ENCODE measurements around the gene EGFR. TPM values are rescaled to one million over a fixed set of nuclear protein-coding genes. Genes with fewer than 3 reads are reported as not detected.

The EGFR gene
- total and polyA plus RNA-seq, 2 donors (not counting 1 experiment from before 2014, with no cell fraction given): 55.3 to 62.8 TPM

DNA sequence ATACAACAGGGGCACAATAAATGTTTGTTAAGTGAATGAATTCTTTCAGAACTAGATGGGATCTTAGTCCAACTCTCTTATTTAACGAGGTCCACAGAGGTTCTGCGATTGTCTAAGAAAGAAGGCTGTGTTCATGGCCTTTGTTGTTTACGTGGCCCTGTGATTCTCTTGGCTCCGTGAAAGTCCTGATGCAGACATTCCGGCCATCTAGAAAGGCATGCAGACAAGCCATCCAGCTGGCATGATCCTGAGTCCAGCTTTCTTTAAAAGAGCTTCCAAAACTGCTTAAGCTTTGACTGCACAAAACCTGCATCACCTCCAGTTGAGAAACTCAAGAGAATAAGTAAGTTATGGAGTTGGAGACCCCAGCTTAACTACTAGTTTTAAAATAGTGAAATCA lies 26.0 kb downstream of the EGFR start:
- H3K4me3 ChIP-seq (replicated peaks in 1 of 4; ENCODE audit: control extremely low read depth in 1 of 4, insufficient read depth in 1 of 4, low read depth in 3 of 4, low read length in 4 of 4): no peak overlapping the region
- H3K9me3 ChIP-seq (ENCODE audit: control insufficient read depth, insufficient read depth, low read depth, low read length): no peaks in the 10 kb centered on the region
- H3K9ac ChIP-seq (ENCODE audit: insufficient read depth, low read length): no peak overlapping the region
- peaks cover 95% of the 10 kb centered on the region for H3K79me2 ChIP-seq (ENCODE audit: control insufficient read depth, insufficient read depth, low read length)
- peak in 1 of 2 donors; percentile 60 for DNase-seq (ENCODE audit: low read depth in 2 of 2)
- peaks cover 6% of the 10 kb centered on the region for H3K4me1 ChIP-seq (ENCODE audit: control insufficient read depth, extremely low read depth, insufficient read depth, low read length)
- H2AFZ ChIP-seq (ENCODE audit: low read length): no peak overlapping the region
- H3K27ac ChIP-seq (ENCODE audit: insufficient read depth, low read length): no peak overlapping the region
- H4K20me1 ChIP-seq (ENCODE audit: control insufficient read depth, extremely low read depth, insufficient read depth, low read length): peaks cover 2% of the 10 kb centered on the region
- no peaks in the 10 kb centered on the region for H3K36me3 ChIP-seq (ENCODE audit: control insufficient read depth, insufficient read depth, low read length)
- no peaks in the 10 kb centered on the region for H3K27me3 ChIP-seq (ENCODE audit: control insufficient read depth, insufficient read depth, low read length)
- H3K4me2 ChIP-seq (ENCODE audit: extremely low read depth, insufficient read depth, low read length): no peak overlapping the region
- no peak for TF ChIP-seq EZH2 (IDR thresholded peaks at IDR 0.05; ENCODE audit: low read length, missing control alignments)
- TF ChIP-seq, protein P1, sequence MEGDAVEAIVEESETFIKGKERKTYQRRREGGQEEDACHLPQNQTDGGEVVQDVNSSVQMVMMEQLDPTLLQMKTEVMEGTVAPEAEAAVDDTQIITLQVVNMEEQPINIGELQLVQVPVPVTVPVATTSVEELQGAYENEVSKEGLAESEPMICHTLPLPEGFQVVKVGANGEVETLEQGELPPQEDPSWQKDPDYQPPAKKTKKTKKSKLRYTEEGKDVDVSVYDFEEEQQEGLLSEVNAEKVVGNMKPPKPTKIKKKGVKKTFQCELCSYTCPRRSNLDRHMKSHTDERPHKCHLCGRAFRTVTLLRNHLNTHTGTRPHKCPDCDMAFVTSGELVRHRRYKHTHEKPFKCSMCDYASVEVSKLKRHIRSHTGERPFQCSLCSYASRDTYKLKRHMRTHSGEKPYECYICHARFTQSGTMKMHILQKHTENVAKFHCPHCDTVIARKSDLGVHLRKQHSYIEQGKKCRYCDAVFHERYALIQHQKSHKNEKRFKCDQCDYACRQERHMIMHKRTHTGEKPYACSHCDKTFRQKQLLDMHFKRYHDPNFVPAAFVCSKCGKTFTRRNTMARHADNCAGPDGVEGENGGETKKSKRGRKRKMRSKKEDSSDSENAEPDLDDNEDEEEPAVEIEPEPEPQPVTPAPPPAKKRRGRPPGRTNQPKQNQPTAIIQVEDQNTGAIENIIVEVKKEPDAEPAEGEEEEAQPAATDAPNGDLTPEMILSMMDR (conservative IDR thresholded peaks at IDR 0.05 in 1 of 2, IDR thresholded peaks at IDR 0.05 in 1 of 2; ENCODE audit: low read depth in 1 of 2, low read length in 2 of 2): no peak

DNA sequence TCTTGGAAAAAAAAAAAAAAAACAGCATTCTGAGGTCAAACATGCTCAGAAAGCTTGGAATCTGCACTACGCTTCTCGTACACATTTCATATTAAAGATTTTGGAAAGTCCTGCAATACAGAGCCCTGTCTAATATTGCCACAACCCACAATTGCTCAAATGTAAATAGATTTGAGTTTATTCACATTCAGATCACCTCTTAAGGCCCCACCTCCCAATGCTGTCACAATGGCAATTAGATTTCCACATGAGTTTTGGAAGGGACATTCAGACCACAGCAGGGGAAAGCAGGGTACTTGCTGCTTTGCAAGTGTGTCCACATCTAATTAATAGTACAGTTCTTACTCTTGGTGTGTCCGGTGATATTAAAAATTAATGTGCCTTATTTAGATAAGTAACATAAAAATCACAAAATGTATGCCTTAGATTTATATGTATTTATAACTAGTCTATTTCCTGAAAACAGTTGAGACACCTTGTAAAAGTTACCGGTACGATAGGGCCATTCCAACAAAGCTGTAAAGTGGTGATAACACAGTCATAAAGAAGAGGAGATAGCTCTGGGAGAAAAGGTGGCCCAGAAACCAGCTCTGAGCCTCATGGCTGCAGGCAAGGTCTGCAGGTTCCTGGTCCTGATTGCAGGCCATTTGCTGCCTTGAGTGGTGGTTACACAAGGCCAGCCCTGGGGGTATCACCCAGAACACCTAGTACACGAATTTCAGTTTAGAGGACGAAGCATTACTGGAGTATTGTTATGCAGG lies 27.9 kb downstream of the EGFR start:
- Histone ChIP-seq H3K36me3 (ENCODE audit: control insufficient read depth, insufficient read depth, low read length) (no peaks in the 10 kb centered on the region), H3K4me2 (ENCODE audit: extremely low read depth, insufficient read depth, low read length) (no peak overlapping the region), H3K9ac (ENCODE audit: insufficient read depth, low read length) (no peak overlapping the region), H3K9me3 (ENCODE audit: control insufficient read depth, insufficient read depth, low read depth, low read length) (no peaks in the 10 kb centered on the region), H4K20me1 (ENCODE audit: control insufficient read depth, extremely low read depth, insufficient read depth, low read length) (peaks cover 2% of the 10 kb centered on the region), H2AFZ (ENCODE audit: low read length) (no peak overlapping the region), H3K79me2 (ENCODE audit: control insufficient read depth, insufficient read depth, low read length) (peaks cover 95% of the 10 kb centered on the region), H3K4me1 (ENCODE audit: control insufficient read depth, extremely low read depth, insufficient read depth, low read length) (peaks cover 19% of the 10 kb centered on the region), H3K27ac (ENCODE audit: insufficient read depth, low read length) (no peak overlapping the region), H3K4me3 (replicated peaks in 1 of 4; ENCODE audit: control extremely low read depth in 1 of 4, insufficient read depth in 1 of 4, low read depth in 3 of 4, low read length in 4 of 4) (no peak overlapping the region), H3K27me3 (ENCODE audit: control insufficient read depth, insufficient read depth, low read length) (no peaks in the 10 kb centered on the region)
- no peak for DNase-seq (ENCODE audit: low read depth in 2 of 2)
- TF ChIP-seq EZH2 (IDR thresholded peaks at IDR 0.05; ENCODE audit: low read length, missing control alignments): no peak
- TF ChIP-seq, protein P1 (conservative IDR thresholded peaks at IDR 0.05 in 1 of 2, IDR thresholded peaks at IDR 0.05 in 1 of 2; ENCODE audit: low read depth in 1 of 2, low read length in 2 of 2): no peak

DNA sequence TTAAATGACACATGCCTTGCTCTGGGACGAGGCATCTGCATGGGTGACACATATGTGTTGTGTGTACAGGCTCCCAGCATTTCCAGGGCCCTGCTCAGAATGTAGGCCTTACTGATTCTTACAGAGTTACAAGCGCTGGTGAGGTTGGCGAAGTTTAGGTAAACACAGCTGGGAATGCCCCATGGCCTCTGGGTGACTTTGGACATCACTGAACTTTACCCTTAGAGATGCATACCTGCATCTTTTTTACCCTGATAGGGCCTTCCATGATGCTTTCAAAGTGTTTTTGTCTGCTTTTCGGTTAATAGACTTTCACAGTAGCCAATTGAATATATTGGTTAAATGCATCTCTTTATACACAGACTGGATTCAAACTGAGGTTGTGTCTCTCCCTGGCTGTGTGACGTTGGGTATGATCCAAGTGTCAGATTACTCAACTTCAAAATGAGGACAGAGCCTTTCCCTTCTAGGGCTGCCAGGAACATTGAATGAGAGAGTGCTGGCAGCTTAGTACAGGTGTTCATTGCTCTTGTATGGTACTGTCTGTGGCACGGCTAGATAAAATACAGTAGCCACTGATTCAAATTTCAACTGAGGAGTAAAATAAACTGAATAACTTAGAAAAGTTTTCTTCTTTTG lies 29.5 kb downstream of the EGFR start:
- H4K20me1 ChIP-seq (ENCODE audit: control insufficient read depth, extremely low read depth, insufficient read depth, low read length): peaks cover 2% of the 10 kb centered on the region

More for the DNA sequence above, 29.5 kb downstream of the EGFR start:
- Histone ChIP-seq H2AFZ (ENCODE audit: low read length) (no peak overlapping the region), H3K79me2 (ENCODE audit: control insufficient read depth, insufficient read depth, low read length) (peaks cover 95% of the 10 kb centered on the region), H3K4me3 (replicated peaks in 1 of 4; ENCODE audit: control extremely low read depth in 1 of 4, insufficient read depth in 1 of 4, low read depth in 3 of 4, low read length in 4 of 4) (no peak overlapping the region), H3K27me3 (ENCODE audit: control insufficient read depth, insufficient read depth, low read length) (no peaks in the 10 kb centered on the region), H3K36me3 (ENCODE audit: control insufficient read depth, insufficient read depth, low read length) (no peaks in the 10 kb centered on the region), H3K9ac (ENCODE audit: insufficient read depth, low read length) (no peak overlapping the region), H3K9me3 (ENCODE audit: control insufficient read depth, insufficient read depth, low read depth, low read length) (no peaks in the 10 kb centered on the region), H3K4me2 (ENCODE audit: extremely low read depth, insufficient read depth, low read length) (no peak overlapping the region), H3K27ac (ENCODE audit: insufficient read depth, low read length) (no peak overlapping the region), H3K4me1 (ENCODE audit: control insufficient read depth, extremely low read depth, insufficient read depth, low read length) (peaks cover 28% of the 10 kb centered on the region)
- TF ChIP-seq, protein P1 (conservative IDR thresholded peaks at IDR 0.05 in 1 of 2, IDR thresholded peaks at IDR 0.05 in 1 of 2; ENCODE audit: low read depth in 1 of 2, low read length in 2 of 2): no peak
- no peak for TF ChIP-seq EZH2 (IDR thresholded peaks at IDR 0.05; ENCODE audit: low read length, missing control alignments)
- peak in 1 of 2 donors; percentile 39 for DNase-seq (ENCODE audit: low read depth in 2 of 2)

Data from fibroblast of lung (primary cell).